A673 (cell line): Measurements from ENCODE around the gene APOO.

Experiments
- CTCF ChIP-seq: fragments of 300-800, 200-600 bp; sonication (generic); conservative IDR thresholded peaks from 2 replicates; pipeline ENCODE4 v1.5.1; 2017; ENCODE audit warnings: low read depth, mild to moderate bottlenecking, antibody characterized with exemption, low read length, moderate library complexity, mixed read lengths
- EZH2 ChIP-seq: fragments of 200-600 bp; sonication (generic); IDR thresholded peaks from 2 replicates; pipeline ENCODE4 v1.6.1; 2017; ENCODE audit warnings: borderline replicate concordance, low read depth, mild to moderate bottlenecking, mixed read lengths, antibody characterized with exemption, low read length; ENCODE audit not compliant: poor library complexity, severe bottlenecking

GRCh38 chrX:23888887-23889501 is 18.7 kb downstream of the APOO start:
- TF ChIP-seq CTCF (no peak), EZH2 (no peak)
